HG03060 (cell line): ENCODE data around the gene HGD.
"Not testable (repeated sequence)": the region's sequence is repeated elsewhere in the genome, so short reads cannot be mapped to it uniquely, and the experiment has no call there.

ENCODE experiments used
- ATAC-seq: cut with Tn5 transposase; IDR thresholded peaks from one replicate; pipeline ENCODE4 v1.9.1; 2021; ENCODE audit warnings: low read depth, moderate number of reproducible peaks; ENCODE audit not compliant: unreplicated experiment

Gene HGD

DNA sequence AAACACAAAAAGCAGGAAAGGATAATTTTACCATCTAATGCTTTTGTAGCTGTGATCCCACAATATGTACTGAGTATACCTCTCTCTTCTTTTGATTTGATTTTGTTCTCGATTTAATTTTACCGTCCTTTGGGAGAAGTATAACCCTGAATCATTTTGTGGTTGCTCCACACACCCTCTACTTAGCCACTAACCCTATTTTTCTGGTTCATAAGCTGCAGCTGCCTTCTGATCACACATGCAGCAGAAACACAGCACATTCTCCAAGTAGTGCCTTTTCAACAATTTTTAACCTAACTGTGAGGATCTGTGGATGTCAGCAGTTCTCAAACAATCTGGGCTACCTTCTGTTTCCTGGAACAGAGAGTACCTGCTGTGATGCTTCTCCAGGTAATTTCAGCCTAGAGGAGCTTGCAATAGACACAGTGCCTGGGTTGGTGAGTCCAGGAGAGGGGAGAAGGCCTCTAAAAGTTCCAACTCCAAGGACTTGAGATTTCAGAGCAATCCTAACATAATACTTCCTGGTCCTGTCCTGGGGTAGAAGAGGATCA lies 40.3 kb downstream of the HGD start:
- ATAC-seq = no peak

GRCh38 chr3:120640231-120640630 lies 41.8 kb downstream of the HGD start:
- no peak for ATAC-seq

GRCh38 chr3:120638820-120639219 lies 43.2 kb downstream of the HGD start:
- ATAC-seq = not testable (repeated sequence)

- no peak for ATAC-seq
These were observed 44.0 kb downstream of the HGD start for GRCh38 chr3:120637851-120638559.

GRCh38 chr3:120636795-120637401 lies 45.1 kb downstream of the HGD start:
- no peak for ATAC-seq

- no peak for ATAC-seq
These were observed 47.5 kb downstream of the HGD start for GRCh38 chr3:120634539-120634938.

DNA sequence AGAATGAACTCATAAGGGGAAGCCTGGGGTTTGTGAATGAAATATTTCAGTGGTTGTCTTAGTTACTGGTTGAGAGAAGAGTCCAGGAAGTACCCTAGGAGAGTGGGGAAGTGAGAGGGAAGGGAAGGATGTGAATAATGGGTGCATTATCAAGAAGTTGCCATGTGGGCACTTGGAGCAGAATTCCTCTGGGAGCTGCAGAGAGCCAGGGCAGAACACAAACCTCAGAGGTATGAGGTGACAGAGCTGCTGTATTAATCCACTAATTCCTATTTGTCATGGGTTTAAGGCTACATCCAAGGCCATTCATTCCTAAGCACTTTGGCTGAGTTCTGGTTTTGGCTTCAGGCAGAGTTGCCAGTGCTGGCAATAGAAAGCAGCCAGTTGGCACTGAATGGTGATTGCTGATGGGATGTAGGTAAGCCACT lies 56.9 kb downstream of the HGD start:
- ATAC-seq = no peak

DNA sequence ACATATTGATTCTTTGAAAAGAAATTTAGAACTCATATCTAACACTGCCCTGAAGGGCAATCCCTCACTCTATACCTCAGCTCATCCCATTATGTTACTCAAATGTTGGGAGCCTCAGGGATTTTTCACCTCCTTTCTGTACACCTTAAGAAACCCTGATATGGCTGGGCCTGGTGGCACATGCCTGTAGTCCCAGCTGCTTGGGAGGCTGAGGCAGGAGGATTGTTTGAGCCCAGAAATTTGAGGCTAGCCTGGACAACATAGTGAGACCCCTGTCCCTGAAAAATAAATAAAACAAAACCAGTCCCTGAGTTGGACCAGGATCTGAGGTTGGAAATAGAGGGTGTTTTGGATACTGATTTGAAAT lies 58.3 kb downstream of the HGD start:
- no peak for ATAC-seq

- ATAC-seq = no peak
These were observed 58.9 kb downstream of the HGD start for GRCh38 chr3:120622870-120623726.

DNA sequence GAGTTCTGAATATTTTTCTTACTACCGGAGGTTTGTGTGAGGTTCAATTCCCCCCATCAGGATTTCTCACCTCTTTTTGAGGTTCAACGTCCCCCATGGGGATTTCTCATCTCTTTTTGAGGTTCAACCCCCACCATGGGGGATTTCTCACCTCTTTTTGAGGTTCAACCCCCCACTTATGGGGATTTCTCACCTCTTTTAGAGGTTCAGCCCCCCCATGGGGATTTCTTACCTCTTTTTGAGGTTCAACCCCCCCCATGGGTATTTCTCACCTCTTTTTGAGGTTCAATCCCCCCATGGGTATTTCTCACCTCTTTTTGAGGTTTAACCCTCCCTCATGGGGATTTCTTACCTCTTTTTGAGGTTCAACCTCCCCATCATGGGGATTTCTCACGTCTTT lies 59.6 kb downstream of the HGD start:
- no peak for ATAC-seq

DNA sequence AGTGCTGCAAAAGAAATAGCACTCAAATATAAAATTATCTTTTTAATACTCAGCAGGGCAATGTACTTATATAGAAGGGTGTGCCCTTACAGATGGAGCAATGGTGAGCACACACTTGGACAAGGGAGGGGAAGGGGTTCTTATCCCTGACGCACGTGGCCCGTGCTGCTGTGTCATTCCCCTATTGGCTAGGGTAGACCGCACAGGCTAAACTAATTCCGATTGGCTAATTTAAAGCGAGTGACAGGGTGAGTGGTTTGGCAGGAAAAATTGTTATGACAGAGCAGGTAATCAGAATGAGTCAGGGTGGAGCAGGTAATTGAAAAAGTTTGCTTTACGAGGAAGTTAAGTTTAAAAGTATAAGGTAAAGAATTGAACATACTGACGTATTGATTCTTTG lies 65.3 kb downstream of the HGD start:
- ATAC-seq = not testable (repeated sequence)

- ATAC-seq = no peak
These were observed 66.0 kb downstream of the HGD start for GRCh38 chr3:120615847-120616609.

DNA sequence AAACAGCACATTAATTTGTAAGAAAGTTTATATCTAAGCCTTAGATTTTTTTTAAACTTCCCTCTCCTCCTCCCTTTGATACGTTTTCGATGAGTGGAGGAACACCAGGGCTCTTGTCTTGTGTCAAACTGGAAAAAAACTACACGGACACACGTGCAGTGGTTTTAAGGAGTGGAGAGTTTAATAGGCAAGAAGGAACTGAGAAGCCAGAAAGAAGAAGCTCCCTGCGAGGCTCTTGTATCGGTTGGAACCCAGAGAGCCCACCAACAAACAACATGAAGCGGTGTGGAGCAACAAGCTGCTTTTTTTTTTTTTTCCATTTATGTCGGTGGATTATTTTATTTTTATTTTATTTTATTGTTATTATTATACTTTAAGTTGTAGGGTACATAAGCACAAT lies 67.3 kb downstream of the HGD start:
- no peak for ATAC-seq

DNA sequence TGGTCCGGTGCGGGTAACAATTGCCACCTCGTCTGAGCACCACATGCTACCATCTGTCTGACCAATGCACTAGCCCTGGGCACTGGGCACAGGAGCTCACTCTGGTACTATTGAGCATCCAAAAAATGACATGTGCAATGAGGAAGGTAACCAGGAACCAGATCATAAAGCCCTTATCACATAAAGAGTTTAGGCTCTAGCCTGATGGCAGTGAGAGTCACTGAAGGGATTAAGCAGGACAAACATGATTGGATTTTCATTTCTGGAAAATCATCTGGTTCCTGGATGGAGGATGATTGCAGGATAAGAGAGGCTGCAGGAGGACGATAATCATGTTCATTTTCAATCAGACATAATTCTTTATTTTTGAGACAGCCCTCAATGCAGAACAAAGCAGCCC lies 73.5 kb downstream of the HGD start:
- no peak for ATAC-seq

- ATAC-seq = no peak
These were observed 77.3 kb downstream of the HGD start for GRCh38 chr3:120604784-120605183.

DNA sequence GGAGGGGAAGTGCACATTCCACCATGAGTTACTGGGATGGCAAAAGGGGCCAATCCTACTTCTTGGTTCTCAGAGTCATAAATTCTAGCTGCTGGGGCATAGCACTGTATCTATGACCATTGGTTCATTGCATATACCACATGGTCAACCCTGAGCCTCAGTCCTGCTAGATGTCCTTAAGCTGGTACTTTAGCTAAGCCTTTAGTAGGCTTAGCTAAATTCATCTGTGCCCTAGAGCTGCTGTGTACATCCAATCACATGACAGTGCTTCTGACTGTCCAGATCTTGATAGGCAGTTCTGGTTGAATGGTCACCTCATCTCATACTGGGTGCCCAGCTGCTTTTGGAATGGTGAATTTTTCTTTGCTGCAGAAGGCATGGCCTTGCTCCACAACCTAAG lies 77.7 kb downstream of the HGD start:
- ATAC-seq = no peak

DNA sequence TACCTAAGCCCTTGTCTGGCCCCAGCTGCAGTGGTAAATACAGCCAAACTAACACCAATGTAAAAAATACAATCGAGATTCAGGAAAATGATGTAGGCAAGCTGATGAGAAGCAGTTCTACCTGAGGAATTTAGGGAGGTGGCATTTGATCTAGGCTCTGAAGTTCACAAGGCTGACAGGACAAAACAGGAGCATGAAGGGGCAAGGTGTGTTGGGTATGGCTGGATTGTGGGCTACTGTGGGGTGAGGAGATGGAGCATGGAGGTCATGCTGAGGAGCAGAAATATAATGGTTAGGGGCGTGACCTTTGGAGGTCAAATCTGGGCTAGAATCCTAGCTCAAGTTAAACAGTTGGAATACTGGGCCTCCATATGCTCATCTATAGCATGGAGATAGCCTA lies 79.4 kb downstream of the HGD start:
- no peak for ATAC-seq

GRCh38 chr3:120601554-120601953 lies 80.5 kb downstream of the HGD start:
- no peak for ATAC-seq

DNA sequence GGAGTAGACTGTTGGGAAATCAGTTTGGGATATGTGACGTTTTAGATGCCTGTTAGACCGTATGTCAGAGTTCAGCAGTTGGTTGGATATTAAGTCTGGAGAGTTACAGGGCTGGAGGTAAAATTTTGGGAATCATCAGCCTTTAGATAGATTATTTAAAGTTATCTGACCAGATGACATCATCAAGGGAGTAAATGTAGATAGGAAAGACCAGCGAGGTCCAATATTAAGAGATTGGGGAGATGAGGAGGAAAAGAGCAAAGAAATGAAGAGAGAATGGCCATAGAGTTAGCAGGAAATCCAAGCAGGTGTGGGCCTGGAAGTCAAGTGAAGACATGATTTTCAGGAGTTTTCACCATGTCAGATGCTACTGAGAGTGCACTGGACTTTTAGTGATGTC lies 82.8 kb downstream of the HGD start:
- ATAC-seq = no peak

GRCh38 chr3:120597445-120598049 lies 84.5 kb downstream of the HGD start:
- ATAC-seq = peak; percentile 24
